Vagina (tissue), 2 donors: ENCODE results near the gene CMTR1.

Experiments used
- POLR2A ChIP-seq, 2 donors: fragments of 450-650 bp; IDR thresholded peaks; one replicate each; pipeline ENCODE4 v1.6.1; 2017; ENCODE audit warnings: antibody characterized with exemption in 2 of 2, mild to moderate bottlenecking in 2 of 2, moderate library complexity in 2 of 2
- TF ChIP-seq, protein P1 (sequence below), 3 experiments: fragments of 450-650 bp in 2 of 3; fragments of 200-600 bp in 1 of 3; sonication (generic) in 1 of 3; IDR thresholded peaks; one replicate each; pipeline ENCODE4 v1.5.1; 2017 to 2019; ENCODE audit warnings: antibody characterized with exemption in 3 of 3, mild to moderate bottlenecking in 2 of 3, moderate library complexity in 2 of 3

GRCh38 chr6:37426058-37426944, 6.7 kb upstream of the CMTR1 start:
- TF ChIP-seq POLR2A (IDR thresholded peaks at IDR 0.05) = no peak
- TF ChIP-seq, protein P1, sequence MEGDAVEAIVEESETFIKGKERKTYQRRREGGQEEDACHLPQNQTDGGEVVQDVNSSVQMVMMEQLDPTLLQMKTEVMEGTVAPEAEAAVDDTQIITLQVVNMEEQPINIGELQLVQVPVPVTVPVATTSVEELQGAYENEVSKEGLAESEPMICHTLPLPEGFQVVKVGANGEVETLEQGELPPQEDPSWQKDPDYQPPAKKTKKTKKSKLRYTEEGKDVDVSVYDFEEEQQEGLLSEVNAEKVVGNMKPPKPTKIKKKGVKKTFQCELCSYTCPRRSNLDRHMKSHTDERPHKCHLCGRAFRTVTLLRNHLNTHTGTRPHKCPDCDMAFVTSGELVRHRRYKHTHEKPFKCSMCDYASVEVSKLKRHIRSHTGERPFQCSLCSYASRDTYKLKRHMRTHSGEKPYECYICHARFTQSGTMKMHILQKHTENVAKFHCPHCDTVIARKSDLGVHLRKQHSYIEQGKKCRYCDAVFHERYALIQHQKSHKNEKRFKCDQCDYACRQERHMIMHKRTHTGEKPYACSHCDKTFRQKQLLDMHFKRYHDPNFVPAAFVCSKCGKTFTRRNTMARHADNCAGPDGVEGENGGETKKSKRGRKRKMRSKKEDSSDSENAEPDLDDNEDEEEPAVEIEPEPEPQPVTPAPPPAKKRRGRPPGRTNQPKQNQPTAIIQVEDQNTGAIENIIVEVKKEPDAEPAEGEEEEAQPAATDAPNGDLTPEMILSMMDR (IDR thresholded peaks at IDR 0.05) = no peak
